GM06990 (cell line): ENCODE results near the gene BBX.

Experiments
- DNase-seq: peaks from one replicate; pipeline ENCODE4 v3.0.0-alpha.2; 2011; ENCODE audit not compliant: insufficient read length; ENCODE audit errors: extremely low read depth
- H3K27me3 ChIP-seq: replicated peaks from 2 replicates; pipeline ENCODE4 v1.6.0; 2011; ENCODE audit warnings: low read length; ENCODE audit not compliant: control insufficient read depth, insufficient read depth
- H3K36me3 ChIP-seq: 2 replicates; pipeline ENCODE4 v1.5.1; 2011; ENCODE audit warnings: low read length; ENCODE audit not compliant: control insufficient read depth, insufficient read depth
- H3K4me3 ChIP-seq: replicated peaks from 2 replicates; pipeline ENCODE4 v1.5.1; 2011; ENCODE audit warnings: low read depth, mild to moderate bottlenecking, control low read depth, low read length
- TF ChIP-seq, protein P1 (sequence below): IDR thresholded peaks from 2 replicates; pipeline ENCODE4 v1.5.1; 2011; ENCODE audit warnings: low read length, control low read depth, mild to moderate bottlenecking, inconsistent platforms; ENCODE audit not compliant: insufficient read depth, poor library complexity, severe bottlenecking

The BBX gene

GRCh38 chr3:107760144-107760543, 237.4 kb downstream of the BBX start:
- Histone ChIP-seq H3K27me3 (no peaks in the 10 kb centered on the region), H3K4me3 (no peak overlapping the region), H3K36me3 (no peaks in the 10 kb centered on the region; the same call in 1 of the 2 replicates)
- DNase-seq: no peak
- TF ChIP-seq, protein P1, sequence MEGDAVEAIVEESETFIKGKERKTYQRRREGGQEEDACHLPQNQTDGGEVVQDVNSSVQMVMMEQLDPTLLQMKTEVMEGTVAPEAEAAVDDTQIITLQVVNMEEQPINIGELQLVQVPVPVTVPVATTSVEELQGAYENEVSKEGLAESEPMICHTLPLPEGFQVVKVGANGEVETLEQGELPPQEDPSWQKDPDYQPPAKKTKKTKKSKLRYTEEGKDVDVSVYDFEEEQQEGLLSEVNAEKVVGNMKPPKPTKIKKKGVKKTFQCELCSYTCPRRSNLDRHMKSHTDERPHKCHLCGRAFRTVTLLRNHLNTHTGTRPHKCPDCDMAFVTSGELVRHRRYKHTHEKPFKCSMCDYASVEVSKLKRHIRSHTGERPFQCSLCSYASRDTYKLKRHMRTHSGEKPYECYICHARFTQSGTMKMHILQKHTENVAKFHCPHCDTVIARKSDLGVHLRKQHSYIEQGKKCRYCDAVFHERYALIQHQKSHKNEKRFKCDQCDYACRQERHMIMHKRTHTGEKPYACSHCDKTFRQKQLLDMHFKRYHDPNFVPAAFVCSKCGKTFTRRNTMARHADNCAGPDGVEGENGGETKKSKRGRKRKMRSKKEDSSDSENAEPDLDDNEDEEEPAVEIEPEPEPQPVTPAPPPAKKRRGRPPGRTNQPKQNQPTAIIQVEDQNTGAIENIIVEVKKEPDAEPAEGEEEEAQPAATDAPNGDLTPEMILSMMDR: no peak

GRCh38 chr3:107761391-107761790, 238.6 kb downstream of the BBX start:
- DNase-seq: no peak
- TF ChIP-seq, protein P1: no peak
- Histone ChIP-seq H3K4me3 (no peak overlapping the region), H3K27me3 (no peaks in the 10 kb centered on the region), H3K36me3 (no peaks in the 10 kb centered on the region)

DNA sequence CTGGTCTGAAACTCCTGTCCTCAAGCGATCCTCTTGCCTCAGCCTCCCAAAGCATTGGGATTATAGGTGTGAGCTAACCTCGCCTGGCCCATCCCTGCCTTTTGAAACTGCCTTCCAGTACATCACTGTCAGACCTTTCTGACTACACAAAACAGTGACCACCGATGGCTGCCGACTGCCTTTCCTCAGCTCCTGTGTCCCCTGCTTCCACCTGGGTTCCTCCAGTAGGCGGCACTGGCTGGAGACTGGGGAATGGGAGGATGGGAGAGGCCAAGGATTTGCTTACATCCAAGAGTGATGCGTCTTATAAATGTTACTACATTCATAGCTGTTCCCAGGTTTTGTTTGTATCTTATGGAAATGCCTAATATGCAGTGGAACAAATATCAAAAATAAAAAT, 242.8 kb downstream of the BBX start:
- Histone ChIP-seq H3K4me3 (no peak overlapping the region), H3K27me3 (no peaks in the 10 kb centered on the region), H3K36me3 (no peaks in the 10 kb centered on the region; the same call in 1 of the 2 replicates)
- TF ChIP-seq, protein P1: no peak
- DNase-seq: no peak

DNA sequence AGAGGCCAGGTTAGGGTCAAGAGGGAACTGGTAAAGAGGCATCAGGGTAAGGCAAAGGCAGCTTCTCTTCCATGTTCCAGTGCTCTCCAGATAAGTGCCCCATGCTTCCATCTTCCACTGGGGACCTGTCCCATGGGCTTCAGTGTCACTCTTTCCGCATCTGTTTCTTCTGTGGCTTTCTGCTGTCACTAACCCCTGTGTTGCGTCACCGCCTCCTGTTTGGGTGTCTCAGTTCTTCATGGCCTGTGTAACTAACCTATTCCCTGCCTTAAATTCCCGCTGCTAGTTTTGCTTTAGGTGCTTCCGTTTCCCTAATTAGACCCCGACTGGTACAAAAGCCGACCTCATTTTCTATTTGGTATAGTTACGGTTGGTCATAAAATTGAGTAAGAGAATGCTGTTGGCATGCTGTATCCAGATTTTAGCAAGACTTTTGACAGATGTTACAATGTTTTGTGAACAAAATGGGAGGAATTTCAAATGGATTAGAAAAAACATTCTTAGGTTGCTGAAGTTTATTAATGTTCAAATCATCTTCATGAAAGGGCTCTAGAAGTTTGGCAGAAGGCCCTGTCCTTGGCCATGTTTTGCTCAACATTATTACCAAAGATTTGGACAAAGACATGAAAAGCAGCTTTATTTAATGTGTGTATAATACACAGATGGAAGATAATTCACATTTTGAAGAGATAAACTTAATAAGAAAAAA, 245.3 kb downstream of the BBX start:
- TF ChIP-seq, protein P1: no peak
- Histone ChIP-seq H3K4me3 (no peak overlapping the region), H3K36me3 (no peaks in the 10 kb centered on the region; the same call in 1 of the 2 replicates), H3K27me3 (no peaks in the 10 kb centered on the region)
- DNase-seq: no peak

DNA sequence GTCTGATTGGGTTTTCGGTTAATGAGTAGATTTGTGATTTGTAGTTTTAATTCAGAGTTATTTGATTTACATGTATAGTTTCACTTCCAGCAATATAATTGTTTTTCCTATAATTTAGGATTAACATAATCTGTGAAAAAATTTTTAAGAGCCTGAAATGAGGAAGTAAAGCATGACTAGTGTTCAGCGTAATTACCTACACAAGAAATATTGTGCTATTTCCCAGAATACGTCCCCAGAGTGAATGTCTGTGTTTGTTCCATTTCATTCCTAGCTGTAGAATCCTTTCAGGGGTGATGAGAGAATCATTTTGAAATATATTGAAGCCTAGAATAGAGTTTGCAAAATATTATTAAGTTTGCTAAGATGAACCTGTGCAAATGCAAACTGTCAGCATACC, 247.1 kb downstream of the BBX start:
- no peak for DNase-seq
- TF ChIP-seq, protein P1: no peak
- Histone ChIP-seq H3K4me3 (no peak overlapping the region), H3K27me3 (no peaks in the 10 kb centered on the region), H3K36me3 (peaks cover 5% of the 10 kb centered on the region)

DNA sequence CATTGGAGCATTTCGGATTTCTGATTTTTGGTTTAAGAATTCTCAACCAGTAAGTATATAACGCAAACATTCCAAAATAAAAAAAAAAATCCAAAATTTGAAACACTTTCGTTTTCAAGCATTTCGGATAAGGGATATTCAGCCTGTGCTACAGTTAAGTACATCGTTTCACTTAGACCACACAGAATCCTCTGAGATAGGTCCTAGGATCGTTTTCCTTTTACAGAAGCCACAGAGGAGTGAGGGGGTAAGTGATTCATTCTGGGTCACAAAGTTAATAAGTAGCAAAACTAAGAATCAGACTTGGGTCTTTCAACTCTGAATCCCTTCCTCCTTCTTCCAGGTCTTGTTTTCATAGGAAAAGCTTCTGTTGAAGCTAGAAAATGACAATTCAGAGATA, 249.3 kb downstream of the BBX start:
- DNase-seq: no peak
- TF ChIP-seq, protein P1: no peak
- Histone ChIP-seq H3K4me3 (no peak overlapping the region), H3K36me3 (peaks cover 5% of the 10 kb centered on the region), H3K27me3 (no peaks in the 10 kb centered on the region)
